NCI-H187 treated with DMSO at 0.1 percent for 48 hours (cell line): ENCODE data around the gene KIF5B.

Experiments used
- DNase-seq: peaks from one replicate; lab custom pipeline; 2025; lab: John Stamatoyannopoulos, UW

The KIF5B gene

DNA sequence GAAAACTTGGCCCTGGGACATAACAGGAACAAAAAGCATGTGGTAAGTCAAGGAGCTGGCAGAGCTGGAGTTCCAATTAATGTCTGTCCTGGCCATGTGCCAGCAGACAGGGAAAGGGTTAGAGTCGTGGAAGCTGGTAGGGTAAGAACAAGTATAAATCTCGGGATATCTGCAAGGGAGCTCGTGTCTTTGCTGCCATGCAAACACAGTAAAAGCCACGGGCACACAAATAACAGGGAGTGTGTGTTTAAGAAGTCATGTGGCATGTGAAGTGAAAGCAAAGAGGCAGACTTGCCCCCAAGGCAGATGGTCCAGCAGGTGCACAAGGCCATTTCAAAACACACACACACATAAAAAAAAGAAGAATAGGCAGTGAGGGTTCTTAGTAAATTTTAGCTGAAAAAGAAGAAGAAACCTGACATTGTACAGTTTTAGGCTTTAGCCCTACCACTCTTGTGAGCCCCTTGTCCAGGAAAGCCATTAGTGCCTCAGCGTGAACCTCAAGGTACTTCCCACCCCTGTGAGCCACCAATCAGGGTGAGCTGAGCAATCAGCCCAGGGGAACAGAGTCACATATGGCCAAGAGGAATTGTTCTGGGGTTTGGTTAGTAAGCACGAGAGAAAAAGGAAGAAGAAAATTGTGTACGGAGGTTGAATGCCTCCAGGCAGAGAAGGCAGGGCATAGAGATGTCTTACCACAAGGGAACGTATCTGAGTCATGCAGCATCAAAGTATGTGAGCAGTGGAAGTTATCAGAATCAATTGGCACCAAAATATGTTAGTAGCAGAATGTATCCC, 94.7 kb downstream of the KIF5B start:
- no peak for DNase-seq

DNA sequence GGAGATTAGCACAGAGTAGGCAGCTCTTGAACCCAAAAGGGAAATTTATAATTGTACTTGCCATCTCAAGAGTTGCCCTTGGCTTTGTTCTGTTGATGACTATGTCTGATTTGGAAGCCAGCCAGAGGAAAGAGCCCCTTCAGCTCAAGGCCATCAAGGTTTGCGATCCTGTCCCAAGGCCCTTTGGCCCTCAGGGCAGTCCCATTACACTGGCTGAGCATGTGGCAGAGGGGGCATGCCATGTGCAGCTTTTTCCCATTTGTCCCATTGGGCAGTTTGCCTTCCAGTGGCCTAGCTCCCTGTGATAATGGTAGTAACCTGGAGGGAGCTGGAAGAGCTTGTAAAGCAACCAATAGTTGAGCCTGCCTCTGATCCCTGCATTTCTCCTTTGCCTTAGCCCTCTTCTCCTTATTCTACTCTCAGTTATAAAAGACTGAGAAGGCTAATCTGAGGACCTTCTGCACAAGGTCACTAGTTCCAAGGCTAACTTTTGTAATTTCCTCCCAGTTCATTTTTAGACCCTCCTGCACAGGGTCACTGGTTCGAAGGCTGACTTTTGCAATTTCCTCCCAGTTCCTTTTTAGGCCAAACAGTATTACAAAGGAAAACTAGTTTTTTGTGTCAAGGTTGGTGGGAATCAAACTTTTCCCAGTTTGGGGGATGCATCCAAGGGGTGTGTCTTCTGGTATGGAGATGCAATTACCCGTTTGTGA, 96.6 kb downstream of the KIF5B start:
- no peak for DNase-seq
